Vagina (tissue), 2 donors: ENCODE data around the gene MEOX1. TPM values are rescaled to one million over a fixed set of nuclear protein-coding genes. Genes with fewer than 3 reads are reported as not detected.

Experiments used
- DNase-seq, 2 donors: peaks; one replicate each; pipeline ENCODE4 v3.0.0-alpha.2; 2017; ENCODE audit errors: extremely low spot score in 2 of 2
- H3K27ac ChIP-seq: fragments of 200-600 bp; sonication (generic); one replicate; pipeline ENCODE4 v1.5.1; 2019
- H3K27me3 ChIP-seq: fragments of 200-600 bp; sonication (generic); one replicate; pipeline ENCODE4 v1.5.1; 2019
- H3K36me3 ChIP-seq, 2 donors: fragments of 200-600 bp; sonication (generic); one replicate each; pipeline ENCODE4 v1.5.1; 2017 to 2019
- H3K4me1 ChIP-seq: fragments of 200-600 bp; sonication (generic); one replicate; pipeline ENCODE4 v1.5.1; 2019
- H3K4me3 ChIP-seq, 2 donors: fragments of 200-600 bp; sonication (generic); 1 replicate in 1 of 2; 2 replicates in 1 of 2; pipeline ENCODE4 v1.5.1; 2016 to 2019
- H3K9me3 ChIP-seq: fragments of 200-600 bp; sonication (generic); one replicate; pipeline ENCODE4 v1.5.1; 2019
- POLR2A ChIP-seq, 2 donors: fragments of 450-650 bp; IDR thresholded peaks; one replicate each; pipeline ENCODE4 v1.6.1; 2017; ENCODE audit warnings: antibody characterized with exemption in 2 of 2, mild to moderate bottlenecking in 2 of 2, moderate library complexity in 2 of 2
- POLR2AphosphoS5 ChIP-seq, 2 donors: sonication (generic); formaldehyde crosslinking; IDR thresholded peaks; one replicate each; pipeline ENCODE4 v1.9.0; 2017; ENCODE audit warnings: antibody characterized with exemption in 2 of 2, mild to moderate bottlenecking in 2 of 2, low read depth in 1 of 2; ENCODE audit not compliant: insufficient read depth in 1 of 2
- intact Hi-C: fragments of 100-400 bp; cut with DNase I; formaldehyde crosslinking; loops from one replicate; pipeline ENCODE4 v1.15.1; 2023
- small RNA-seq: library from RNA; depleted of rRNA; stranded (forward); fragments of <200 nt; gene quantifications from one replicate; pipeline ENCODE3, GENCODE V24; 2016
- total RNA-seq: library from RNA; depleted of rRNA; stranded (reverse); fragments of >200 nt; gene quantifications from one replicate; pipeline ENCODE4 v1.2.3, GENCODE V29; 2016
- TF ChIP-seq, protein P1 (sequence below), 3 experiments: fragments of 450-650 bp in 2 of 3; fragments of 200-600 bp in 1 of 3; sonication (generic) in 1 of 3; IDR thresholded peaks; one replicate each; pipeline ENCODE4 v1.5.1; 2017 to 2019; ENCODE audit warnings: antibody characterized with exemption in 3 of 3, mild to moderate bottlenecking in 2 of 3, moderate library complexity in 2 of 3

Gene MEOX1
- total RNA-seq, 1 donor from 2014 or later, result 4.7 TPM

GRCh38 chr17:43597624-43598356, 63.9 kb downstream of the MEOX1 start:
- intact Hi-C loops, result no loop called here
- DNase-seq, result no peak
- H3K27me3 ChIP-seq, result no peaks in the 10 kb centered on the region
- H3K4me1 ChIP-seq, result peaks cover 21% of the 10 kb centered on the region
- H3K27ac ChIP-seq, result no peak overlapping the region
- TF ChIP-seq POLR2AphosphoS5 (IDR thresholded peaks at IDR 0.05; ENCODE audit: insufficient read depth in 1 of 2, low read depth in 1 of 2) (no peak), POLR2A (IDR thresholded peaks at IDR 0.05) (no peak)
- TF ChIP-seq, protein P1, sequence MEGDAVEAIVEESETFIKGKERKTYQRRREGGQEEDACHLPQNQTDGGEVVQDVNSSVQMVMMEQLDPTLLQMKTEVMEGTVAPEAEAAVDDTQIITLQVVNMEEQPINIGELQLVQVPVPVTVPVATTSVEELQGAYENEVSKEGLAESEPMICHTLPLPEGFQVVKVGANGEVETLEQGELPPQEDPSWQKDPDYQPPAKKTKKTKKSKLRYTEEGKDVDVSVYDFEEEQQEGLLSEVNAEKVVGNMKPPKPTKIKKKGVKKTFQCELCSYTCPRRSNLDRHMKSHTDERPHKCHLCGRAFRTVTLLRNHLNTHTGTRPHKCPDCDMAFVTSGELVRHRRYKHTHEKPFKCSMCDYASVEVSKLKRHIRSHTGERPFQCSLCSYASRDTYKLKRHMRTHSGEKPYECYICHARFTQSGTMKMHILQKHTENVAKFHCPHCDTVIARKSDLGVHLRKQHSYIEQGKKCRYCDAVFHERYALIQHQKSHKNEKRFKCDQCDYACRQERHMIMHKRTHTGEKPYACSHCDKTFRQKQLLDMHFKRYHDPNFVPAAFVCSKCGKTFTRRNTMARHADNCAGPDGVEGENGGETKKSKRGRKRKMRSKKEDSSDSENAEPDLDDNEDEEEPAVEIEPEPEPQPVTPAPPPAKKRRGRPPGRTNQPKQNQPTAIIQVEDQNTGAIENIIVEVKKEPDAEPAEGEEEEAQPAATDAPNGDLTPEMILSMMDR (IDR thresholded peaks at IDR 0.05), result no peak
- no peaks in the 10 kb centered on the region for H3K36me3 ChIP-seq
- H3K9me3 ChIP-seq, result no peaks in the 10 kb centered on the region
- no peak overlapping the region for H3K4me3 ChIP-seq

- Histone ChIP-seq H3K27ac (no peak overlapping the region), H3K9me3 (no peaks in the 10 kb centered on the region), H3K4me3 (no peak overlapping the region), H3K36me3 (no peaks in the 10 kb centered on the region), H3K4me1 (peaks cover 32% of the 10 kb centered on the region), H3K27me3 (no peaks in the 10 kb centered on the region)
- DNase-seq, result no peak
- intact Hi-C loops, result no loop called here
- TF ChIP-seq POLR2A (IDR thresholded peaks at IDR 0.05) (no peak), POLR2AphosphoS5 (IDR thresholded peaks at IDR 0.05; ENCODE audit: insufficient read depth in 1 of 2, low read depth in 1 of 2) (no peak)
- TF ChIP-seq, protein P1 (IDR thresholded peaks at IDR 0.05), result no peak
Measured at GRCh38 chr17:43595466-43595865, 66.3 kb downstream of the MEOX1 start.

DNA sequence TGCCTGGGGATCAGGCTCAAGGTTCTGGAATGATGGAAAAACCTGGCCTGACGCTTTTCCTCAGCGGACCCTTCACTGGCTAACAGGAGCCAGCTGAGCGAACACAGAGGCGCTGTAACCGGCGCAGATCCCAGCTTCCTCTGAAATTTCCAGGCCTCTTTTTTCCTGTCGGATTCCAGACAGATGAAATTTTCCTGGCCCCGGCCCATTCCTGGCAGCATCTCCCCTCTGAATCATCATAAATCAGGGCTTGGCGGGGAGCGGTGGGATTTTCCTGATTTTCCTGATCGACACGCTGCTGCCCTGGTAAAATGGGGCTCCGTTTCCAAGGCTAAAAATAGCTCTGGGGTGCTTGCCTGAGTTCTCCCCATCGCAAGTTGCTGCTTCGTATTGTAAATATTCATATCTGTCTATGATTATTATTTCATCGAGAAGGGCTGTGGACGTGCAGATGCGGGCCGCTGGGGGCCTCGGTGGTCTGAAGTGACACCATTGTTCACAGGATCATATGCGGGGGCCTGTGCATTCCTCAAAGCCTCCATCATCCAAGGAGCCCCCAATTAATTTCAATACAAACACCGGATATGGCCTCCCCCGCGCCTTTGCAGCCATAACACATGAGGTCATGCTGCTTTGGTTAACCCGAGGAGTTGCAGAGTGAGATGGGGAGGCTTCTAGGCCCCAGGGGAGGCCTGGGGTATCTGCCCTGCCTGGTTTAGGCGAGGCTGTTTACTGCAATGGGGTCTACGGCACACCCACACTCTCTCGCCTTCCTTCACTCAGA, 69.8 kb downstream of the MEOX1 start:
- peak overlapping the region; percentile 78 for H3K27ac ChIP-seq
- H3K36me3 ChIP-seq, result no peaks in the 10 kb centered on the region
- DNase-seq, result no peak
- intact Hi-C loops, result no loop called here
- no peaks in the 10 kb centered on the region for H3K9me3 ChIP-seq
- no peaks in the 10 kb centered on the region for H3K27me3 ChIP-seq
- TF ChIP-seq POLR2A (IDR thresholded peaks at IDR 0.05) (peak in 1 of 2 donors; percentile 22), POLR2AphosphoS5 (IDR thresholded peaks at IDR 0.05; ENCODE audit: insufficient read depth in 1 of 2, low read depth in 1 of 2) (peak; percentile 51 to 80)
- TF ChIP-seq, protein P1 (IDR thresholded peaks at IDR 0.05), result no peak
- peaks cover 29% of the 10 kb centered on the region for H3K4me1 ChIP-seq
- peak overlapping the region in 1 of 2 donors; percentile 6 for H3K4me3 ChIP-seq

GRCh38 chr17:43591001-43591400, 70.7 kb downstream of the MEOX1 start:
- no peak for TF ChIP-seq POLR2A (IDR thresholded peaks at IDR 0.05)
- TF ChIP-seq, protein P1 (IDR thresholded peaks at IDR 0.05), result no peak
- TF ChIP-seq POLR2AphosphoS5 (IDR thresholded peaks at IDR 0.05; ENCODE audit: insufficient read depth in 1 of 2, low read depth in 1 of 2), result no peak
- intact Hi-C loops, result no loop called here
- Histone ChIP-seq H3K9me3 (no peaks in the 10 kb centered on the region), H3K36me3 (no peaks in the 10 kb centered on the region), H3K4me1 (peaks cover 29% of the 10 kb centered on the region), H3K4me3 (no peak overlapping the region), H3K27me3 (no peaks in the 10 kb centered on the region), H3K27ac (peak overlapping the region; percentile 78)
- no peak for DNase-seq

Small RNA genes within 50 kb of the gene (small RNA-seq; reads per million reads assigned to genes)
- not detected for gene RF00017

Other genes with a start within 250 kb of the MEOX1 start
- 32.7 TPM for gene DHX8, start 177.9 kb downstream of the MEOX1 start, total RNA-seq
- gene ETV4, start 115.6 kb downstream of the MEOX1 start, total RNA-seq, result 5.4 TPM
- not detected for gene SOST, start 96.9 kb upstream of the MEOX1 start, total RNA-seq
- gene DUSP3, start 117.1 kb upstream of the MEOX1 start, total RNA-seq, result 43.5 TPM
- gene CFAP97D1, start 118.5 kb upstream of the MEOX1 start, total RNA-seq, result not detected
- gene MPP3, start 171.2 kb upstream of the MEOX1 start, total RNA-seq, result 30.2 TPM
- 5.6 TPM for gene CD300LG, start 185.3 kb upstream of the MEOX1 start, total RNA-seq
- gene MPP2, start 245.6 kb upstream of the MEOX1 start, total RNA-seq, result 7.6 TPM